ENCODE data around the gene SORBS1. TPM values are rescaled to one million over a fixed set of nuclear protein-coding genes. Genes with fewer than 3 reads are reported as not detected.

The SORBS1 gene
- total RNA-seq, 1 donor from 2014 or later = 58.2 TPM

DNA sequence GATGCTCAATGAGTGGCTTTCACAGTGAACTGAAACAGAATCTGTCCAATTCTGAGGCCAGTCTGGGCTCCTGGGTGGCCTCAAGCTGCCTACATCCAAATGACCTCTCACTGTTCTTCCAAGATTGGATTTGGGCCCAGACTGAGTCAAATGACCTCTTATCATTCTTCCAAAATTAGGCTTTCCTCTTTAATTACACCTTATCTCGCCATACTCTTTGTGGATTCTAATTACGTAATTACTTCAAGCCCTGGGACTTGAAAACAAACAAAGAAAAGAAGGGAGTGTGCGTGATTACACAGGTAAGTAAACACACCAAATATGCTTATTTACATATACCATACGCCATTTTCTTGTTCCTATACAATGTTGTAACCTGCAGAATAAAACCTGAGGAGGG, 18.8 kb downstream of the SORBS1 start:
- H3K27ac ChIP-seq = peak overlapping the region; percentile 65
- DNase-seq (no peak), ATAC-seq (peak; percentile 39 to 69)
- TF ChIP-seq, protein P1, sequence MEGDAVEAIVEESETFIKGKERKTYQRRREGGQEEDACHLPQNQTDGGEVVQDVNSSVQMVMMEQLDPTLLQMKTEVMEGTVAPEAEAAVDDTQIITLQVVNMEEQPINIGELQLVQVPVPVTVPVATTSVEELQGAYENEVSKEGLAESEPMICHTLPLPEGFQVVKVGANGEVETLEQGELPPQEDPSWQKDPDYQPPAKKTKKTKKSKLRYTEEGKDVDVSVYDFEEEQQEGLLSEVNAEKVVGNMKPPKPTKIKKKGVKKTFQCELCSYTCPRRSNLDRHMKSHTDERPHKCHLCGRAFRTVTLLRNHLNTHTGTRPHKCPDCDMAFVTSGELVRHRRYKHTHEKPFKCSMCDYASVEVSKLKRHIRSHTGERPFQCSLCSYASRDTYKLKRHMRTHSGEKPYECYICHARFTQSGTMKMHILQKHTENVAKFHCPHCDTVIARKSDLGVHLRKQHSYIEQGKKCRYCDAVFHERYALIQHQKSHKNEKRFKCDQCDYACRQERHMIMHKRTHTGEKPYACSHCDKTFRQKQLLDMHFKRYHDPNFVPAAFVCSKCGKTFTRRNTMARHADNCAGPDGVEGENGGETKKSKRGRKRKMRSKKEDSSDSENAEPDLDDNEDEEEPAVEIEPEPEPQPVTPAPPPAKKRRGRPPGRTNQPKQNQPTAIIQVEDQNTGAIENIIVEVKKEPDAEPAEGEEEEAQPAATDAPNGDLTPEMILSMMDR (IDR thresholded peaks at IDR 0.05) = no peak
- peaks cover 36% of the 10 kb centered on the region for H3K4me1 ChIP-seq
- H3K9me3 ChIP-seq = no peaks in the 10 kb centered on the region
- H3K36me3 ChIP-seq = no peaks in the 10 kb centered on the region
- H3K27me3 ChIP-seq (ENCODE audit: low read depth) = no peaks in the 10 kb centered on the region
- no peak overlapping the region for H3K4me3 ChIP-seq
- intact Hi-C loops (cut with DNase I) = no loop called here

DNA sequence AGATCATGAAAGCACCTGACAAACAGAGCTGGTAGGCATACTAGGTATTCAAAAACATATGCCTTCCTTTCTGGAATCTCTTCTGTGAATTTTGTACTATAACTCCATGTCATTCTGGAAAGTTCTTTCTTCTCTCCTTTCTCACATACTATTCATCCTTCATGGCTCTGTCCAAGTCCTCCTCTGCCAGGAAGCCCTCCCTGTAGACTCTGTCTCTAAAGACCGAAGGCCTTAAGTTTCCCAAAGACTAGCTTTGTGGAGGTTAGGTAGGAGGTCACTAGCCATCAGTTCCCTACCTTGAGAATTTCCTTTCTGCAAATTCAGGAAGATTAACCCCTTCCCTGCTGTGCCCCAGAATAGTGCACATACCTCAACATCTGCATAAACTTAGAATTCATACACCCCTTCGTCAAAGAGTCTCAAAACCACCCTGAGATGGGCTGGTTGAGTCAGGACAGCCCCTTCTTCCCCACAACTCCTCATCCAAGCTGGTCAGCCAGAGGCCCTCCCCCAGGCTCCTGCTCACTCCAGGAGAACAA, 20.6 kb downstream of the SORBS1 start:
- H3K27ac ChIP-seq = no peak overlapping the region
- TF ChIP-seq, protein P1 (IDR thresholded peaks at IDR 0.05) = no peak
- H3K36me3 ChIP-seq = no peaks in the 10 kb centered on the region
- DNase-seq (no peak), ATAC-seq (no peak)
- intact Hi-C loops (cut with DNase I) = no loop called here
- H3K4me1 ChIP-seq = peaks cover 50% of the 10 kb centered on the region
- H3K9me3 ChIP-seq = no peaks in the 10 kb centered on the region
- no peaks in the 10 kb centered on the region for H3K27me3 ChIP-seq (ENCODE audit: low read depth)
- H3K4me3 ChIP-seq = no peak overlapping the region

DNA sequence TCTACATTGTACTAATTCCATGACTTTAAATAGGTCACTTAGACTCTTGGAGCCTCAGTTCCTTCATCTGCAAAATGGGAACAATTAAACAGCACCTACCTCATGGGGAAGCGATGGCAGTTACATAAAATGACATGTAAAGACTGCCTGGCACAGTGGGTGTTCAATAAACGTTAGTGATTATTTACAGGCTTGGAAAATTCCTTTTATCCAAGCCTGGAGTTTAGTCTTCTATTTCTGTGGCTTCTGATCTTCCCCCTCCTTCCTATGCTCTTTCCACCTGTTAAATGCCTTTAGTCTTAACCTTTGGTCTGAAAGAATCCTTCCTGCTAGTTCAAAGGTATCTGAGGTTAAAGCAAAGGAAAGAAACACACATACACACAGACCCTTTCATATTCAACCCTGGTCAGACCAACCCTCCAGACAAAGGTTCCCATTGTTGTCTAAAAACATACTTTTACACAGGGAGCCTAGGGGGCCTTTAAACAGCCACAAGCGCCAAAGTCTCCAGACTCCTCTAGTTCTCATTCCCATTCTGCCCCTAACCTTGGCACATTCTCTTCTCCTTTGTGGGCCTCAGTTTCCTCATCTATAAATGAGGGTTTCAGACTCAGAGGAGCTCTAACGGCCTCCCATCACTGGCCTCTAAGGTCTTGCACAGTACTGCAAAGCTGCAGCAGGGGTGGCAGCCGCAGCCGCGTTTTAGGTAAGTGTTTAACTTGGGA, 21.4 kb downstream of the SORBS1 start:
- H3K4me3 ChIP-seq = no peak overlapping the region
- H3K9me3 ChIP-seq = no peaks in the 10 kb centered on the region
- peaks cover 49% of the 10 kb centered on the region for H3K4me1 ChIP-seq
- ATAC-seq (no peak), DNase-seq (no peak)
- intact Hi-C loops (cut with DNase I) = no loop called here
- H3K27me3 ChIP-seq (ENCODE audit: low read depth) = no peaks in the 10 kb centered on the region
- no peaks in the 10 kb centered on the region for H3K36me3 ChIP-seq
- H3K27ac ChIP-seq = no peak overlapping the region
- TF ChIP-seq, protein P1 (IDR thresholded peaks at IDR 0.05) = no peak

DNA sequence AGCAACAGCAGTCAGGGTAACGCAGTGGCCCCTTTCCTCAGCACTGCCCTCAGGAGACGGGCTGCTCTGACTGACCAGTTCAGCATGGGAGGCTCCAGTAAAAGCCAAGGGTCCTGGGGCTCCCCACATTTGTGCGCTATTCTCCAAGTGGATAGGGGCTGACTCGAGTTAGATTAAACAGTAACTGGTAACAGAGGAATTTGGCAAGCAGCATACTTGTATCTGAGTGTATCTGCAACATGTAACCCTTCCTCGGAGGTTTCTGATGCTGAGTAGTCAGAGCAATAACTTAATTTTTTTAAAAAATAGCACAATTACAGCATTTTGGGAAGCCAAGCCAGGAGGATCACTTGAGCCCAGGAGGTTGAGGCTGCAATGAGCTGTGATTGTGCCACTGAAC, 22.8 kb downstream of the SORBS1 start:
- no peak for DNase-seq
- intact Hi-C loops (cut with DNase I) = no loop called here
- ATAC-seq = no peak
- TF ChIP-seq, protein P1 (IDR thresholded peaks at IDR 0.05) = no peak
- H3K27ac ChIP-seq = no peak overlapping the region
- no peaks in the 10 kb centered on the region for H3K36me3 ChIP-seq
- H3K4me1 ChIP-seq = peaks cover 41% of the 10 kb centered on the region
- no peak overlapping the region for H3K4me3 ChIP-seq
- H3K27me3 ChIP-seq (ENCODE audit: low read depth) = no peaks in the 10 kb centered on the region
- H3K9me3 ChIP-seq = no peaks in the 10 kb centered on the region

DNA sequence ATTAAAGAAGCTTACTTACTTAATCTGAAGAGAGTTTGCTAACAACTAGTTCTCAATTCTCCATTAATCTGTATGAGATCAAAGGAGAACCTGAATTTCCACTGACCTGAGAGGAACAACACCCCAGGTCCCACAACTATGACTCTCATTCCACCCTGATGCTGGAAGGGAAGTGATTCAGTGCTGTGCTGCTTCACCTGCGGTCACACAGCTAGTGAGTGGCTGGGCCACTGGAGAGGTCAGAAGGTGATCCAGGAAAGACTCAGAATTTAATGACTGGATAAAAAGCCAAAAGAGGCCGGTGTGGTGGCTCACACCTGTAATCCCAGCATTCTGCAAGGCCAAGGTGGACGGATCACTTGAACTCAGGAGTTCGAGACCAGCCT, 23.6 kb downstream of the SORBS1 start:
- H3K36me3 ChIP-seq = no peaks in the 10 kb centered on the region
- H3K27ac ChIP-seq = peak overlapping the region; percentile 51
- peak; percentile 74 to 76 for ATAC-seq
- intact Hi-C loops (cut with DNase I) = no loop called here
- no peaks in the 10 kb centered on the region for H3K27me3 ChIP-seq (ENCODE audit: low read depth)
- no peak for DNase-seq
- peaks cover 33% of the 10 kb centered on the region for H3K4me1 ChIP-seq
- no peak overlapping the region for H3K4me3 ChIP-seq
- H3K9me3 ChIP-seq = no peaks in the 10 kb centered on the region
- TF ChIP-seq, protein P1 (IDR thresholded peaks at IDR 0.05) = no peak

Data from lower lobe of right lung (tissue), 2 donors.